Thyroid gland (tissue), 4 donors: Measurements from ENCODE around the gene DNAH10. TPM values are rescaled to one million over a fixed set of nuclear protein-coding genes. Genes with fewer than 3 reads are reported as not detected.

ENCODE experiments used
- DNase-seq, 2 donors: peaks; one replicate each; pipeline ENCODE4 v3.0.0-alpha.2; 2019
- H3K27ac ChIP-seq, 3 donors: fragments of 200-600 bp; sonication (generic); 1 replicate in 2 of 3; 2 replicates in 1 of 3; pipeline ENCODE4 v1.5.1; 2016 to 2019; ENCODE audit warnings: mild to moderate bottlenecking in 1 of 3, moderate library complexity in 1 of 3
- H3K27me3 ChIP-seq: fragments of 200-600 bp; sonication (generic); one replicate; pipeline ENCODE4 v1.5.1; 2019
- H3K36me3 ChIP-seq, 2 donors: fragments of 200-600 bp; sonication (generic); one replicate each; pipeline ENCODE4 v1.5.1; 2016 to 2019
- H3K4me1 ChIP-seq, 2 donors: fragments of 200-600 bp; sonication (generic); one replicate each; pipeline ENCODE4 v1.5.1; 2017 to 2019
- H3K4me3 ChIP-seq, 3 donors: fragments of 200-600 bp; sonication (generic); replicated peaks in 1 of 3; 1 replicate in 2 of 3; 2 replicates in 1 of 3; pipeline ENCODE4 v1.5.1; 2016; ENCODE audit warnings: mild to moderate bottlenecking in 1 of 3
- H3K9me3 ChIP-seq: fragments of 200-600 bp; sonication (generic); one replicate; pipeline ENCODE4 v1.5.1; 2017
- CTCF ChIP-seq, 6 experiments: fragments of 200-600 bp in 3 of 6; fragments of 450-650 bp in 3 of 6; sonication (generic) in 3 of 6; IDR thresholded peaks; one replicate each; pipeline ENCODE4 v1.5.1; 2016 to 2019; ENCODE audit warnings: antibody characterized with exemption in 6 of 6, mild to moderate bottlenecking in 2 of 6, inconsistent platforms in 1 of 6, moderate library complexity in 1 of 6
- POLR2A ChIP-seq, 2 donors: fragments of 450-650 bp; IDR thresholded peaks; one replicate each; pipeline ENCODE4 v1.6.1; 2017; ENCODE audit warnings: antibody characterized with exemption in 2 of 2, mild to moderate bottlenecking in 2 of 2, moderate library complexity in 1 of 2
- WGBS, 2 donors: methylation state at CpG; one replicate each; pipeline ENCODE4 v1.1.5; 2017; 5-methylcytosine and 5-hydroxymethylcytosine counted together
- intact Hi-C: fragments of 100-400 bp; cut with DNase I; formaldehyde crosslinking; loops from one replicate; pipeline ENCODE4 v1.15.1; 2023
- total RNA-seq, 4 donors: library from RNA; depleted of rRNA; stranded (reverse); fragments of >200 nt; gene quantifications; one replicate each; pipeline ENCODE4 v1.2.3, GENCODE V29; 2016

Gene DNAH10
- total RNA-seq, 4 donors from 2014 or later, result 0.10 to 0.33 (median 0.27) TPM; not detected in 1

- no peak for TF ChIP-seq CTCF (IDR thresholded peaks at IDR 0.05)
- no peak for TF ChIP-seq POLR2A (IDR thresholded peaks at IDR 0.05)
- no peaks in the 10 kb centered on the region for H3K27me3 ChIP-seq
- no peaks in the 10 kb centered on the region for H3K36me3 ChIP-seq
- no peak overlapping the region for H3K27ac ChIP-seq
- intact Hi-C loops, result no loop called here
- WGBS, 2 donors, result 69 to 83% methylated on average over 10 of the region's 10 CpGs
- no peak for DNase-seq
- H3K4me3 ChIP-seq, result no peak overlapping the region
- H3K4me1 ChIP-seq, result no peaks in the 10 kb centered on the region
- no peaks in the 10 kb centered on the region for H3K9me3 ChIP-seq
Measured at GRCh38 chr12:123892853-123893252, 130.8 kb downstream of the DNAH10 start.

- Histone ChIP-seq H3K27ac (no peak overlapping the region), H3K4me3 (no peak overlapping the region), H3K36me3 (no peaks in the 10 kb centered on the region), H3K4me1 (no peaks in the 10 kb centered on the region), H3K27me3 (no peaks in the 10 kb centered on the region), H3K9me3 (no peaks in the 10 kb centered on the region)
- TF ChIP-seq CTCF (IDR thresholded peaks at IDR 0.05) (no peak), POLR2A (IDR thresholded peaks at IDR 0.05) (no peak)
- DNase-seq, result no peak
- intact Hi-C loops, result no loop called here
- WGBS, 2 donors, result 63 to 90% methylated on average over 7 to 9 of the region's 9 CpGs
Measured at GRCh38 chr12:123893276-123893675, 131.2 kb downstream of the DNAH10 start.

- Histone ChIP-seq H3K9me3 (no peaks in the 10 kb centered on the region), H3K27ac (no peak overlapping the region), H3K36me3 (no peaks in the 10 kb centered on the region), H3K27me3 (no peaks in the 10 kb centered on the region), H3K4me3 (no peak overlapping the region), H3K4me1 (no peaks in the 10 kb centered on the region)
- DNase-seq, result no peak
- TF ChIP-seq CTCF (IDR thresholded peaks at IDR 0.05) (no peak), POLR2A (IDR thresholded peaks at IDR 0.05) (no peak)
- 60 to 76% methylated on average over 4 of the region's 4 CpGs for WGBS, 2 donors
- intact Hi-C loops, result no loop called here
Measured at GRCh38 chr12:123894823-123895345, 132.8 kb downstream of the DNAH10 start.

DNA sequence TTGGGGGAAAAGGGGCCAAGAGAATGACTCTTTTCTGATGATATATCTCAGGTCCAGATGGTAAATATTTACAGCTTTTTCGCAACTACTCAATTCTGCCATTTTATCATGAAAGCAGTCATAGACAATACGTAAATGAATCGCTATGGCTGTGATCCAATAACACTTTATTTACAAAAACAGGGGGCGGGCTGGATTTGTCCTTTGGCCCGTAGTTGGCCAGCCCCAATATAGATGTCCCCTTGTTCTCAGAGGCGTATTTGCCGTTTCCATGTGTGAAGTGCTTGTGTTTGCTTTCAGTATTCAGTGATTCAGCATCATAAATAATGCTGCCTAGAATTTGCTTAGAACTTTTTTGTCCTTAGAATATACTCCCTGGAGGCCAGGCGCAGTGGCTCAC lies 133.3 kb downstream of the DNAH10 start:
- no peaks in the 10 kb centered on the region for H3K9me3 ChIP-seq
- no peaks in the 10 kb centered on the region for H3K36me3 ChIP-seq
- H3K4me3 ChIP-seq, result no peak overlapping the region
- intact Hi-C loops, result no loop called here
- DNase-seq, result no peak
- no peak overlapping the region for H3K27ac ChIP-seq
- H3K4me1 ChIP-seq, result no peaks in the 10 kb centered on the region
- H3K27me3 ChIP-seq, result no peaks in the 10 kb centered on the region
- TF ChIP-seq POLR2A (IDR thresholded peaks at IDR 0.05) (no peak), CTCF (IDR thresholded peaks at IDR 0.05) (no peak)
- 94 to 96% methylated on average over 8 of the region's 8 CpGs for WGBS, 2 donors

- Histone ChIP-seq H3K36me3 (no peaks in the 10 kb centered on the region), H3K27me3 (no peaks in the 10 kb centered on the region), H3K9me3 (no peaks in the 10 kb centered on the region), H3K4me3 (no peak overlapping the region), H3K4me1 (no peaks in the 10 kb centered on the region), H3K27ac (no peak overlapping the region)
- no peak for TF ChIP-seq CTCF (IDR thresholded peaks at IDR 0.05)
- no peak for TF ChIP-seq POLR2A (IDR thresholded peaks at IDR 0.05)
- no peak for DNase-seq
- 67 to 74% methylated on average over 8 of the region's 8 CpGs for WGBS, 2 donors
- intact Hi-C loops, result no loop called here
Measured at GRCh38 chr12:123896767-123897166, 134.7 kb downstream of the DNAH10 start.
